HG03095 (cell line): ENCODE data around the gene ADAMTS2.

Experiments used
- ATAC-seq: cut with Tn5 transposase; IDR thresholded peaks from one replicate; pipeline ENCODE4 v1.9.1; 2021; ENCODE audit warnings: moderate library complexity; ENCODE audit not compliant: unreplicated experiment

Gene ADAMTS2

GRCh38 chr5:179256328-179257175 is 88.7 kb downstream of the ADAMTS2 start:
- ATAC-seq, result no peak

- ATAC-seq, result no peak
Measured at GRCh38 chr5:179255527-179256327, 89.5 kb downstream of the ADAMTS2 start.

- ATAC-seq, result no peak
Measured at GRCh38 chr5:179254638-179255271, 90.5 kb downstream of the ADAMTS2 start.

- no peak for ATAC-seq
Measured at GRCh38 chr5:179253730-179254129, 91.5 kb downstream of the ADAMTS2 start.

GRCh38 chr5:179251276-179251969 is 93.8 kb downstream of the ADAMTS2 start:
- ATAC-seq, result no peak

- ATAC-seq, result no peak
Measured at GRCh38 chr5:179250561-179251225, 94.6 kb downstream of the ADAMTS2 start.

GRCh38 chr5:179246227-179246626 is 99.0 kb downstream of the ADAMTS2 start:
- no peak for ATAC-seq

- no peak for ATAC-seq
Measured at GRCh38 chr5:179245031-179245430, 100.2 kb downstream of the ADAMTS2 start.

- no peak for ATAC-seq
Measured at GRCh38 chr5:179244044-179244443, 101.2 kb downstream of the ADAMTS2 start.

GRCh38 chr5:179243333-179243732 is 101.9 kb downstream of the ADAMTS2 start:
- ATAC-seq, result no peak

GRCh38 chr5:179242676-179243075 is 102.6 kb downstream of the ADAMTS2 start:
- ATAC-seq, result no peak

- no peak for ATAC-seq
Measured at GRCh38 chr5:179241764-179242370, 103.4 kb downstream of the ADAMTS2 start.

- ATAC-seq, result no peak
Measured at GRCh38 chr5:179241175-179241574, 104.1 kb downstream of the ADAMTS2 start.

- no peak for ATAC-seq
Measured at GRCh38 chr5:179240561-179240960, 104.7 kb downstream of the ADAMTS2 start.

GRCh38 chr5:179239256-179240135 is 105.8 kb downstream of the ADAMTS2 start:
- no peak for ATAC-seq

- no peak for ATAC-seq
Measured at GRCh38 chr5:179238628-179238970, 106.7 kb downstream of the ADAMTS2 start.

- no peak for ATAC-seq
Measured at GRCh38 chr5:179237770-179238627, 107.3 kb downstream of the ADAMTS2 start.
